IMR-90 (cell line): ENCODE results near the gene IGFBPL1. TPM values are rescaled to one million over a fixed set of nuclear protein-coding genes. Genes with fewer than 3 reads are reported as not detected.

Experiments used
- CHD1 ChIP-seq: IDR thresholded peaks from 2 replicates; pipeline ENCODE4 v1.6.1; 2012; ENCODE audit warnings: low read depth, low read length, improper control_type of control experiment
- CTCF ChIP-seq: conservative IDR thresholded peaks from 2 replicates; pipeline ENCODE4 v1.5.1; 2012; ENCODE audit warnings: mild to moderate bottlenecking, low read depth, low read length, improper control_type of control experiment
- polyA plus RNA-seq, 3 experiments: library from polyadenylated mRNA; depleted of rRNA; stranded (reverse); fragments of >200 nt; gene quantifications; 2 replicates each; pipeline ENCODE4 v1.2.3, GENCODE V29; 2012; ENCODE audit warnings: low replicate concordance in 1 of 3
- total RNA-seq: library from RNA; depleted of rRNA; stranded (reverse); fragments of >200 nt; gene quantifications from 2 replicates; pipeline ENCODE4 v1.2.3, GENCODE V29; 2012
- TF ChIP-seq, protein P1 (sequence below): fragments of 150-350 bp; IDR thresholded peaks from 2 replicates; pipeline ENCODE4 v1.6.1; 2016; ENCODE audit warnings: low read depth, mild to moderate bottlenecking, low read length, moderate library complexity, borderline replicate concordance

IGFBPL1 gene
- total and polyA plus RNA-seq, 2 of the 4 experiments (the other 2 are of a cell fraction): not detected

- TF ChIP-seq, protein P1, sequence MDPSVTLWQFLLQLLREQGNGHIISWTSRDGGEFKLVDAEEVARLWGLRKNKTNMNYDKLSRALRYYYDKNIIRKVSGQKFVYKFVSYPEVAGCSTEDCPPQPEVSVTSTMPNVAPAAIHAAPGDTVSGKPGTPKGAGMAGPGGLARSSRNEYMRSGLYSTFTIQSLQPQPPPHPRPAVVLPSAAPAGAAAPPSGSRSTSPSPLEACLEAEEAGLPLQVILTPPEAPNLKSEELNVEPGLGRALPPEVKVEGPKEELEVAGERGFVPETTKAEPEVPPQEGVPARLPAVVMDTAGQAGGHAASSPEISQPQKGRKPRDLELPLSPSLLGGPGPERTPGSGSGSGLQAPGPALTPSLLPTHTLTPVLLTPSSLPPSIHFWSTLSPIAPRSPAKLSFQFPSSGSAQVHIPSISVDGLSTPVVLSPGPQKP: no peak
- TF ChIP-seq CTCF: no peak
- no peak for TF ChIP-seq CHD1
Measured at GRCh38 chr9:38436708-38437107, 12.5 kb upstream of the IGFBPL1 start (continued).
